Fibroblast of skin of right biceps (primary cell): ENCODE results near the gene ZNF200.

ENCODE experiments used
- DNase-seq: peaks from one replicate; pipeline ENCODE4 v3.0.0-alpha.2; 2013

The ZNF200 gene

DNA sequence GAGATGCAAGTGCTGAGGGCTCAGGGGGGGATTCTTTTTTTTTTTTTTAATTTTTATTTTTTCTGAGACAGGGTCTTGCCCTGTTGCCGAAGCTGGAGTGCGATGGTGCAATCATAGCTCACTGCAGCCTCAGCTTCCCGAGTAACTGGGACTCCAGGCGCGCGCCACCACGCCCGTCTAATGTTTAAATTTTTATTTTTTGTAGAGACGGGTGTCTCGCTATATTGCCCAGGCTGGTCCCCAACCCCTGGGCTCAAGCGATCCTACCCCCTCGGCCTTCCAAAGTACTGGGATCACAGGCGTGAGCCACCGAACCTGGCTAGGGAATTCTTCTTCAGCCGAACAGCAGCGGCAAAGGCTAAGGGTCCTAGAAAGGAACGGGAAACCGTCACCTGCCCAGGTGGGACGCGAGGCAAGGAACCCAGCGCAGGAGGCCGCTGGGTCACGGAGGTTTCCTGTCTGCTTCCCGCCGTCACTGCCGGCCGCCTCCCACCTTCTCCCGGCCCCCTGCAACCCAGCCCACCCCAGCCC lies 60.3 kb downstream of the ZNF200 start:
- DNase-seq = no peak

DNA sequence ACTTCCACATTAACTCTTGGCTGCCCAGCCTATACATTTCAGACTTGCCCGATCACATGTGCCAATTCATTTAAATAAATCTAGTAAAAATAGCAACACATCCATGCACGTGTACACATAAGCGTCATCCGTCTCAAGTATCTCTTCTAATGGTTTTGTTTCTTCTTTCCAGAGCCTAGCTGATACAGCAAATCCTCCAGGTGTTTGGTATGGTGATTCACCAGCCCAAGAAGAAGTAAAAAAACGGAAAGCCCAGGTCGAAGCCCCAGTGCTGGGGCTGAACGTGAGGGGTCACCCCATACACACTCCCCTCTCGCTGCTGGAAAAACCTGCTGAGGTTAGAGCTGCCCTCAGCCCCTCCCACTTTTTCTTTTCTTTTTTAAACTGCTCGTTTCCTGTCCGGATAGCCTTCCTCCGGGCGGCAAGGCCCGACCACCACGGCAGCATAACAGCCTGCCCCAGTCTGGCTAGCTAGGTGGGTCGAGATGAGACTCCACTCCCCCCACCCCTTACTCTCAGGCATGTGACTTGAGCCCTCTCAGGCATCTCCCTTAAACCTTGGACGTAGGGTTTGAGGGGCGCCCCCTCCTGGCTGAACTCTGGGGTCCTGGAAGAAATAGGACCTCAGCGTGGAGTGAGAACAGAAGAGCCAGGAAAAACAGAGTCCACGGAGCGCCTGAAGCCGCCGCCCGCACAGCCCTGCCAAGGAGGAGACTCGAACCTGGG lies 60.9 kb downstream of the ZNF200 start:
- DNase-seq = peak; percentile 42
